ENCODE data around the gene LAMTOR4. TPM values are rescaled to one million over a fixed set of nuclear protein-coding genes. Genes with fewer than 3 reads are reported as not detected.

Gene LAMTOR4
- total and polyA plus RNA-seq, 10 of the 15 experiments (the other 5 are each of a cell fraction or from before 2014, with no cell fraction given) = 73.4 to 297 (median 196) TPM

- no peak for TF ChIP-seq HDGF (IDR thresholded peaks at IDR 0.05)
- peak; percentile 62; the same call in 1 of the 2 replicates for TF ChIP-seq IRF4 (IDR thresholded peaks at IDR 0.05; ENCODE audit: low read depth, low read length)
- peak; percentile 90 for TF ChIP-seq ELK1 (IDR thresholded peaks at IDR 0.05; ENCODE audit: low read depth, low read length)
- no peak for TF ChIP-seq EP300 (IDR thresholded peaks at IDR 0.05; ENCODE audit: borderline replicate concordance in 1 of 2, control insufficient read depth in 1 of 2, low read depth in 2 of 2, low read length in 2 of 2)
- peak; percentile 74 for TF ChIP-seq PKNOX1 (IDR thresholded peaks at IDR 0.05)
- 0 out of 4 replicates have a peak, but pooled peaks of 1 of the 2 experiments have one; percentile 25 for TF ChIP-seq SRF (IDR thresholded peaks at IDR 0.05; ENCODE audit: low read depth in 2 of 2, low read length in 2 of 2)
- TF ChIP-seq RUNX3 (IDR thresholded peaks at IDR 0.05; ENCODE audit: low read length) = peak; percentile 80
- TF ChIP-seq RAD51 (IDR thresholded peaks at IDR 0.05) = no peak; the same call in 1 of the 2 replicates
- TF ChIP-seq MEF2A (IDR thresholded peaks at IDR 0.05; ENCODE audit: insufficient read depth, low read depth, low read length) = 0 out of 2 replicates have a peak, but pooled peaks have one; percentile 26
- peak; percentile 38 to 84; a peak in 3 of 4 replicates for TF ChIP-seq BHLHE40 (IDR thresholded peaks at IDR 0.05; ENCODE audit: borderline replicate concordance in 1 of 2, low read depth in 2 of 2, low read length in 1 of 2)
- TF ChIP-seq EED (IDR thresholded peaks at IDR 0.05; ENCODE audit: low read depth) = peak; percentile 72
Measured at GRCh38 chr7:100100420-100101015, 48.2 kb upstream of the LAMTOR4 start (continued).

Data from GM12878 (cell line).